GM08714 (cell line): ENCODE data around the gene KIAA1549.
"Not testable (repeated sequence)": the region's sequence is repeated elsewhere in the genome, so short reads cannot be mapped to it uniquely, and the experiment has no call there.

Experiments used
- H3K4me3 ChIP-seq: fragments of 200-500 bp; sonication (Bioruptor generic); 2 replicates; pipeline ENCODE4 v1.5.1; 2014; ENCODE audit warnings: mild to moderate bottlenecking, low read length, inconsistent platforms
- ZNF274 ChIP-seq: IDR thresholded peaks from 2 replicates; pipeline ENCODE4 v1.6.1; 2012; ENCODE audit warnings: mild to moderate bottlenecking, low read depth, low read length

Gene KIAA1549

GRCh38 chr7:138962561-138963270 is 18.5 kb downstream of the KIAA1549 start:
- no peak for TF ChIP-seq ZNF274

DNA sequence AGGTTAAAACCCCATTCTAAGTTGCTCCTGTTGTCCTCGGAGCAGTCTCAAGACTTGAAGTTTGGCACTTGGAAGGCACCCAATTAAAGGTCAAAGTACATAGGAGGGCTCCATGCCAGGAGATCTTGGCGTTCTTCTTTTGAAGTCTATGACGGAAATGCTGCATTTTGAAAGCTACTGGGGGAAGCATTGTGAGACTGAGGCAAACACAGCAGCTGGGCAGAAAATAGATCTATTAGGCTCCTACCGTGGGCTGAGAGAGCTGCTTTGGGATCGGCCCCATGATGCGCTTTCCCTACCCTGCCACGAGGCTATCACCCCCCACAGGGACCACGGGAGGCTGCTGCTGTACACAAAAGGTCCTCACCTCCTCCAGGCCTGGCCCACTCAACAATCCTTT is 20.0 kb downstream of the KIAA1549 start:
- TF ChIP-seq ZNF274 = no peak
- no peak overlapping the region for H3K4me3 ChIP-seq

More at GRCh38 chr7:138962561-138963270, 18.5 kb downstream of the KIAA1549 start:
- no peak overlapping the region for H3K4me3 ChIP-seq

DNA sequence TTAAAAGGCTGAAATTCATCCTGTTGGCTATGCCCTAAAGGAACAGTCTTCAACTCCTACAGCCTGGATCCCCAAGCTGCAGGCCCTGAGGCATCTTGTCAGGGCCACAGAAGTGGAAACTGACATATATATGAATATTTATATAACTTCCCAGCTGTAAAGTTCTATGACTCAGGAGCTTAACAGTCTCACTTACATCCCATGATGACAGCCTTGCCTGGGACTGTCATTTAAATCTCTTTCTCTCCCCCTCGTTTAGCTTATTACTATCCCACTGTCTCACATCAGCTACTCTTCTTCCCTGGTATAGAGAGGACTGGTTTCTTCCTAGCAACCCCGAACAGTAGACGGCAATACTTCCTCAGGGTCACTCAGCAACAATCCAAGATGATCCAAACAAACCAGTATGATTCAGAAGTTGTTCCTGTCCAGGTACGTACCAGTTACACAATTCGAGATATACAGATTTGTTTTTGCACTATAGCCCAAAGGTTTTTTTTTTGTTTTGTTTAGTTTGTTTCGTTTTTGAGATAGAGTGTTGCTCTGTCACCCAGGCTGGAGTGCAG is 22.7 kb downstream of the KIAA1549 start:
- no peak overlapping the region for H3K4me3 ChIP-seq
- no peak for TF ChIP-seq ZNF274

DNA sequence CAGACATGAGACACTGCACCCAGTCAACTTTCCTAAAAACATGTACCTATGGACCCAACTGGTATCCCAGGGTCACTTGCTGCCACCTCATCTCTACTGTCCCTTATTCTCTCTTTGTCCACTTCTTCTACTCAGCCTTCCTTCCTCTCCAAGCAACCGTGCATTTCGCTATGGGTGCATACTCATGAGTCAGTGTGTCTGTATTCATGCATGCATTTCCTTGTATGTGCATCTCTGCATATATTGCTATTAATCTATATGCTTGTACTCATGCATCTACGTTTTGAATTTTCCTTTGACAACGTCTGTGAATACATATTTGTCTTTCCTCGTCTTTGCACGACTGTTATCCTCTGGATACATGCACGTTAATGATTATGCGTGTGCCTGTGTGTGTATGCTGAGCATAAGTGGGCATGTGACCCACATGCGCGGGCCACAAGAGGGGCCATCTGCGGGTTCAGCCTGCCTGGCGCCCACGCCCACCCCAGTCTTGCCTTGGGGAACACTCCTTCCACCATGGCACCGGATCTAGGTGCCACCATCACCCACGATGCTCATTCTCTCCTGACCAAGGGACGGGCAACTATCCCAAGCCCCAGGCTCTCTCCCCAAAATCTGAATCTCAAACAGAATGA is 23.3 kb downstream of the KIAA1549 start:
- no peak for TF ChIP-seq ZNF274
- no peak overlapping the region for H3K4me3 ChIP-seq

- TF ChIP-seq ZNF274 = no peak
- no peak overlapping the region for H3K4me3 ChIP-seq
Measured at GRCh38 chr7:138957217-138957616, 24.0 kb downstream of the KIAA1549 start.

- TF ChIP-seq ZNF274 = no peak
- H3K4me3 ChIP-seq = no peak overlapping the region
Measured at GRCh38 chr7:138954545-138955475, 26.4 kb downstream of the KIAA1549 start.

GRCh38 chr7:138952791-138953190 is 28.4 kb downstream of the KIAA1549 start:
- no peak for TF ChIP-seq ZNF274

DNA sequence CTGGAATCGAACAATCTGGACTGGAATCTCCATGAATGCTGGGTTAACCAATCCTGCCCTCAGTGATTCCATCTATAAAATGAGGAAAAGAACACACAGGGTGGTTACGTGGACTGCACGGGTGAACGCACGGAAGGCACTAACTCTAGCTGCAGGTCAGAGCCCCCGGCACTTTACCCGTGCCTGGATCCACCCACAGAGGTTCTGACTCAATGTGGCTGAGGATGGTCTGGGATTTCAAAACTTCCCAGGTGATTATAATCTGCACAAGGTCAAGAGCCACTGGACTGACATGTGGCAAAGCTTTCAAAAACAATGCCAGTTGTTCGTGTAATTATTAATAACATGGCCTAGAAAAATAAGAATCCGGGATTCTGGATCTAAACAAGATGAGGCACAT is 29.2 kb downstream of the KIAA1549 start:
- H3K4me3 ChIP-seq = no peak overlapping the region
- no peak for TF ChIP-seq ZNF274

More at GRCh38 chr7:138952791-138953190, 28.4 kb downstream of the KIAA1549 start:
- no peak overlapping the region for H3K4me3 ChIP-seq

- no peak for TF ChIP-seq ZNF274
- no peak overlapping the region for H3K4me3 ChIP-seq
Measured at GRCh38 chr7:138949421-138950088, 31.6 kb downstream of the KIAA1549 start.

DNA sequence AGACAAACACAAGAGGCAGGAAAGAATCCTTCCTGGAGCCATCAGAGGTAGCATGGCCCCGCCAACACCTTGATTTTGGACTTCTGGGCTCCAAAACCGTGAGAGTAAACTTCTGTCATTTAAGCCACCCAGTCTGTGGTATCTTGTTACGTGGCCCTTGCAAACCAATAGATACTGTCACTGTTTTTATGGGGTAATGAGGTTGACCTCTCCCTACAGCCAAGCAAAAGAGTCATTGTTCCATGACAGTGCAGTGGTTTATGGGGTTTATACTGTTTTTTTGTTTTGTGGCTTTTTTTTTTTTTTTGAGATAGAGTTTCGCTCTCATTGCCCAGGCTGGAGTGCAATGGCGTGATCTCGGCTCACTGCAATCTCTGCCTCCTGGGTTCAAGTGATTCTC is 32.8 kb downstream of the KIAA1549 start:
- no peak for TF ChIP-seq ZNF274
- no peak overlapping the region for H3K4me3 ChIP-seq

- H3K4me3 ChIP-seq = no peak overlapping the region
Measured at GRCh38 chr7:138945821-138946220, 35.4 kb downstream of the KIAA1549 start.

GRCh38 chr7:138945154-138945553 is 36.0 kb downstream of the KIAA1549 start:
- no peak for TF ChIP-seq ZNF274
- no peak overlapping the region for H3K4me3 ChIP-seq

More at GRCh38 chr7:138945821-138946220, 35.4 kb downstream of the KIAA1549 start:
- TF ChIP-seq ZNF274 = no peak

GRCh38 chr7:138944592-138944991 is 36.6 kb downstream of the KIAA1549 start:
- TF ChIP-seq ZNF274 = no peak
- no peak overlapping the region for H3K4me3 ChIP-seq

- no peak overlapping the region for H3K4me3 ChIP-seq
- no peak for TF ChIP-seq ZNF274
Measured at GRCh38 chr7:138943061-138943460, 38.1 kb downstream of the KIAA1549 start.

DNA sequence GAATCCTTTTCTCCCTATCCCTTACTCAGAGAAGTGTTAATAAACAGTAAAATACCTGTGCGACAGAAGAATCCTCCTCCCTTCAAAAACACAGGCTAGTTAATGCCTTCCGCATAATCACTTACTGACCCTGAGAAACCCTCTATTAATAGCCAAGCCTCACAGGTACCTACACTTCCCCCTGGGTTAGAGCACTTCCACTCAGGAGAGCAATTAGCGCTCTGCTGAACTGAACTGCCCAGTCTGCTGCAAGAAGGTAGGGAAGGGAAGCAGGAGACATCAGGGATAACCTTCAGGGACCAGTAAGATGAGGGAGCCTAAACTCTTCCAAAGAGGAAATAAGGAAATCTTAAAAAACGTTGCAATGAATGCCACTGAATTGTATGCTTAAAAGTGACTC is 39.6 kb downstream of the KIAA1549 start:
- H3K4me3 ChIP-seq = no peak overlapping the region
- TF ChIP-seq ZNF274 = no peak

GRCh38 chr7:138940602-138941001 is 40.6 kb downstream of the KIAA1549 start:
- not testable (repeated sequence) for H3K4me3 ChIP-seq
